Neuron (in vitro differentiated cells): ENCODE data around the gene DDIAS.
"Not testable (repeated sequence)": the region's sequence is repeated elsewhere in the genome, so short reads cannot be mapped to it uniquely, and the experiment has no call there.

Source experiments
- H2AFZ ChIP-seq: one replicate; pipeline ENCODE4 v1.6.1; 2013; ENCODE audit warnings: low read depth, mild to moderate bottlenecking, inconsistent platforms, low read length, moderate library complexity
- H3K27me3 ChIP-seq: one replicate; pipeline ENCODE4 v1.6.1; 2013; ENCODE audit warnings: low read length; ENCODE audit not compliant: insufficient read depth
- H3K36me3 ChIP-seq: one replicate; pipeline ENCODE4 v1.6.1; 2013; ENCODE audit warnings: low read length; ENCODE audit not compliant: insufficient read depth
- H3K4me1 ChIP-seq: one replicate; pipeline ENCODE4 v1.6.1; 2013; ENCODE audit warnings: low read length; ENCODE audit not compliant: insufficient read depth
- H3K4me3 ChIP-seq: 2 replicates; pipeline ENCODE4 v1.5.1; 2013; ENCODE audit warnings: mild to moderate bottlenecking, low read length, moderate library complexity
- H3K9me3 ChIP-seq: one replicate; pipeline ENCODE4 v1.6.1; 2013; ENCODE audit warnings: low read length

The DDIAS gene

DNA sequence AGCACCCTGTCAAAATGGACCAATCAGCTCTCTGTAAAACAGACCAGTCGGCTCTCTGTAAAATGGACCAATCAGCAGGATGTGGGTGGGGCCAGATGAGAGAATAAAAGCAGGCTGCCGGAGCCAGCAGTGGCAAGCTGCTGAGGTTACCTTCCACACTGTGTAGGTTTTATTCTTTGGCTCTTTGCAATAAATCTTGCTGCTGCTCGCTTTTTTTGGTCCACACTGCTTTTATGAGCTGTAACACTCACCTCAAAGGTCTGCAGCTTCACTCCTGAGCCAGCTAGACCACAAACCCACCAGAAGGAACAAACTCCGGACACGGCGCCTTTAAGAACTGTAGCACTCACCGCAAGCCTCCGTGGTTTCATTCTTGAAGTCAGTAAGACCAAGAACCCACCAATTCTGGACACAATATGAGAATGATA, 70.0 kb downstream of the DDIAS start:
- not testable (repeated sequence) for H3K36me3 ChIP-seq, H2AFZ ChIP-seq, H3K4me3 ChIP-seq, H3K27me3 ChIP-seq, H3K4me1 ChIP-seq, H3K9me3 ChIP-seq

DNA sequence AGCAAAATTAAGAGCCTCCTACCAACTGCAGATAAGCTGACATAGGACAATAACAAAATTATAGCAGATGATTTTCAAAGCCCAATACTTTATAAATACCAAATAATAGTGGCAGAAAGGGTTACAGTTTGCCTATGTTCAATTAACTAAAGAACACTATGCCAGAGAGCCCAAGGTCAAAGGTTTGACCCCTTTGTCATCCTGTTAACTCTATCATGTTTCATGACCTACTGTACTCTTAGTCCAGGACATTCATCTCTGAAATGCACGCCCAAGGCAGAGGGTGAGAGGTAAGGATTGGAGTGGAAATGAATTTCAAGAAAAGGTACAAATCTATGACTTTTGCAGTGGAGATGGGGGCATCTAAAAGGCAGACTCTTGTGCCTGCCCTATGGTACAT, 70.6 kb downstream of the DDIAS start:
- H3K4me3 ChIP-seq: no peak overlapping the region
- no peaks in the 10 kb centered on the region for H3K27me3 ChIP-seq
- no peaks in the 10 kb centered on the region for H3K4me1 ChIP-seq
- H3K9me3 ChIP-seq: no peaks in the 10 kb centered on the region
- no peak overlapping the region for H2AFZ ChIP-seq
- no peaks in the 10 kb centered on the region for H3K36me3 ChIP-seq

DNA sequence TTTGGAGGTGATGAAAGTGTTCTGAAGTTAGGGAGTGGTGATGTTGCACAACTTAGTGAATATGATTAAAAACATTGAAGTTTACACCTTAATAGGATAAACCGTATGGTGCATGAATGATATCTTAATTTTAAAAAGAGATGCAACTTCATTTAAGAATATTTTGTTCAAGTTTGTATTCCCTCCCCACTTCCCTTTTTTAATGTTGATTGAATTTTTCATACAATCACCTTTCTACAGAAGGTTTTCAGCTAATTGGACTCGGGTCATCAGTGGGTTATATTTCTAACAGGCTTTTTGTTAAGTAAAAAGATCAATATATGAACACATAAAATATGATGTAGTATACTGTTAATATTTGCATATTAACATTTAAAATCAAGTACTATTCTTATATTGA, 72.6 kb downstream of the DDIAS start:
- no peaks in the 10 kb centered on the region for H3K9me3 ChIP-seq
- no peaks in the 10 kb centered on the region for H3K36me3 ChIP-seq
- no peaks in the 10 kb centered on the region for H3K4me1 ChIP-seq
- H2AFZ ChIP-seq: no peak overlapping the region
- no peak overlapping the region for H3K4me3 ChIP-seq
- no peaks in the 10 kb centered on the region for H3K27me3 ChIP-seq

DNA sequence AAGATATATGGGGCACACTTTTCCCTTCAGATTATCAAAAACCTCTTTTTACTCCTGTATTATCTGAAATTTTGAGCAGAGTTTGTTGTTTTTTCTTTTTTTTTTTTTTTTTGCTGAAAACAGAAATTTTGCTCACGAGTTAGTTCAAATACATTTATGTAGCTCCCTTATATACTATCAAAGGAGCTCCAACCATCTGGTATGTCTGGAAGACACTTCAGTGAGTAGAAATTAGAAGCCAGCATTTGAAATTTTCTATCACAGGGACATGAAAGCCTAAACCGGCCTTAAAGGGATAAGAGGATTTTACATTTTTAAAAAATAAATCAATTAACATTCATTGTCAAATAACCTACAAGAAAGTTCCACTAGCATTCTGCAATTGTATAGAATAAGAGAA, 73.3 kb downstream of the DDIAS start:
- Histone ChIP-seq H3K9me3 (no peaks in the 10 kb centered on the region), H2AFZ (no peak overlapping the region), H3K4me1 (no peaks in the 10 kb centered on the region), H3K36me3 (no peaks in the 10 kb centered on the region), H3K27me3 (no peaks in the 10 kb centered on the region), H3K4me3 (no peak overlapping the region)

DNA sequence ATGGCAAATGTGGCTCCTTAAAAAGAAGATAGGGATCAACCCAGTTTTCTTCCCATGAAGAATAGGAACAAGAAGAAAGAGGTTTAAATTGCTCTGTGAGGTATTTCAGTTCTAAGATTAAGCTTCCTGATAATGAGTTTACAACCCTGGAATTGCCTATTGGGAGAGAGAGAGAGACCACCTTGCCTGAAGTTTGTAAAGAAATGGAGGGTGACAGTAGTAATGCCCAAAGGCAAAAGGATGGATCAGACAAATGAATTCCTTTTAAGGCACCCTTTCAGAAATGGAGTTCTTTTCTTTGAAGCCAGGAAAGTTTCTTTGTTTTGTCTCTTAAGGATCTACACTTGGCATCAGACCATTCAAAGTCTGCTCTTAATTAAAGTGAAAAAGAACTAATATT, 74.3 kb downstream of the DDIAS start:
- H3K4me1 ChIP-seq: no peaks in the 10 kb centered on the region
- H3K4me3 ChIP-seq: no peak overlapping the region
- no peaks in the 10 kb centered on the region for H3K36me3 ChIP-seq
- H3K9me3 ChIP-seq: no peaks in the 10 kb centered on the region
- no peak overlapping the region for H2AFZ ChIP-seq
- H3K27me3 ChIP-seq: no peaks in the 10 kb centered on the region

DNA sequence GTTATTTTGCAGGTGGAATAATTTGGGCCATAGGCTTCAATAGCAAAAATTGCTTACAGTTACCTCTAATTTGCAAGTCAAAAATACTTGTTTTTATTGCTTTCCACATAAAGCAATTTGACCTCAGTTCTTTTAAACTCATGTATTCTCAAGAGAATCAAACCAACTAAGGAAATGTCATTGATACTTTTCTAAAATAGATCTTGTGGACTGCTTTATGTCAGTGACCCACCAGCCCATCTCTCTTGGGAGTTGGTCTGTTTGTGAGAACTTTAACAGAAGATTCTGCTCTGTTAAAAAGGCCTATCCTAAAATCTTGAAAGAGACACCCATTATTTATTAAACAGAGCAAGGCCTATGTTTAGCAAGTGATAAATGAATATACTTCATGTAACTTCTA, 75.2 kb downstream of the DDIAS start:
- Histone ChIP-seq H3K4me1 (no peaks in the 10 kb centered on the region), H3K27me3 (no peaks in the 10 kb centered on the region), H3K4me3 (no peak overlapping the region), H3K9me3 (no peaks in the 10 kb centered on the region), H2AFZ (no peak overlapping the region), H3K36me3 (no peaks in the 10 kb centered on the region)

DNA sequence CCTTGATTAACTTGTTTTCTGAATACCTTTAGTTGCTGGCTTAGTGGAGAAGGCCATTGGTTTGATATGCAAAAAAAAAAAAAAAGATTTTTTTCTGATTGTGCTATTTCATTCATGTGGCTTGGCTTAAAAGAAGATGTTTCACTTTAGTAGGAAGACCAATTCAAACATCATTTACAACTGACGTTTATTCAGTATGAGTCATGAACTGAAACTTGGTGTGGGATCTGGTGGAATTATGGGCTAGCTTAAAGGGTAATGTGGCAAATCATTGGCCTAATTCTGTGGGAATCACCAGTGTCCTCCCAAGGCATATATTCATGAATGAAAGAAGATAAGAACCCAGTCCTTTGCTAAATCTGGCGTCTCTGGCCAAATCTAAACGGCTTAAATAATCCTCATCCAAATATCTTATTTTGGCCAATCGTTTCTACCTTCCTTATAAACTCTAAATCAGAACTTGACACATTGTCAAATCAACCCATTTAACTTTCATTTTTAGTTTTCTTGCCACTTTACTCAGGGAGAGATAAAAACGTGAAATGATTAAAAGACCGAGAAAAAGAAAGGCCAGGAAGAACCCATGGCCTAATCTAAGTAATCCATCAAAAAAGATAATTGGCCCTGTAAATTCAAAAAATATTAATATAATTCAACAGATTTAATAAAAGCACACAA, 77.0 kb downstream of the DDIAS start:
- H3K9me3 ChIP-seq: no peaks in the 10 kb centered on the region
- no peaks in the 10 kb centered on the region for H3K4me1 ChIP-seq
- no peak overlapping the region for H2AFZ ChIP-seq
- H3K27me3 ChIP-seq: no peaks in the 10 kb centered on the region
- H3K4me3 ChIP-seq: no peak overlapping the region
- H3K36me3 ChIP-seq: no peaks in the 10 kb centered on the region

DNA sequence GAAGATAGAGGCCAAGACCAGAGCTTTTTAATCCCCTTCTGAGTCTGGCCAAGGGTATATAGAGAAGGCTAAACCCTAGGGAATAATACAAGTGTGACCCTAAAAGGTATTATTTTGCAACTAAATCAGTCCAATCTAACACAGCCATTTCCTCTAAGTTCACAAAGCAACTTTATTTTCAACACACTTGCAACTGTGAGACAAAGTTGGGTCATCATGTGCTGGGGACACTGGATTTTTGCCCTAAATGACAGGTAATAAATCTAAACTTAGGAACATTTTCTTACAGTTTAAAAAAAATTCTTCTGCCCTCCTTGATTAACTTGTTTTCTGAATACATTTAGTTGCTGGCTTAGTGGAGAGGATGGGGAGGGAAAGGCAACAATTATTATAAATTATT, 78.3 kb downstream of the DDIAS start:
- H3K4me1 ChIP-seq: no peaks in the 10 kb centered on the region
- no peak overlapping the region for H2AFZ ChIP-seq
- H3K4me3 ChIP-seq: no peak overlapping the region
- H3K36me3 ChIP-seq: peaks cover 4% of the 10 kb centered on the region
- no peaks in the 10 kb centered on the region for H3K27me3 ChIP-seq
- H3K9me3 ChIP-seq: peaks cover 3% of the 10 kb centered on the region

DNA sequence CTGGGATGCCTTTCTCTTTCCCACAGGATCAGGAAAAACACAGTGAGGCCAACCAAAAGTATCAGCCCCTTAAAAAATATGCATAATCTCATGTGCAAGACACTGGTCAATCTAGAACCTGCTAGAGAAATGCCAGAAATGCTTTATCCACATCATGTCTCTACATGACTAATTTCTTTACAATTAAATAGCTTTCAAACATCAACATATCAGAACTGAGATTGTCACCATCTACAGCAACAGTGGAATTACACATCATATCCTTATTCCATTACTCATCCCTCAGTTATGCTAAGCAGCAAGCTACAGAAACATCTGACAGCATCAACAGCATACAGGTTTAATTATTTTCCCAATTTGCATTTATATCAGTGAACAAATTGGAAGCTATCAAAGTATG, 78.8 kb downstream of the DDIAS start:
- no peak overlapping the region for H2AFZ ChIP-seq
- no peaks in the 10 kb centered on the region for H3K4me1 ChIP-seq
- H3K36me3 ChIP-seq: peaks cover 4% of the 10 kb centered on the region
- H3K27me3 ChIP-seq: no peaks in the 10 kb centered on the region
- peaks cover 3% of the 10 kb centered on the region for H3K9me3 ChIP-seq
- no peak overlapping the region for H3K4me3 ChIP-seq

DNA sequence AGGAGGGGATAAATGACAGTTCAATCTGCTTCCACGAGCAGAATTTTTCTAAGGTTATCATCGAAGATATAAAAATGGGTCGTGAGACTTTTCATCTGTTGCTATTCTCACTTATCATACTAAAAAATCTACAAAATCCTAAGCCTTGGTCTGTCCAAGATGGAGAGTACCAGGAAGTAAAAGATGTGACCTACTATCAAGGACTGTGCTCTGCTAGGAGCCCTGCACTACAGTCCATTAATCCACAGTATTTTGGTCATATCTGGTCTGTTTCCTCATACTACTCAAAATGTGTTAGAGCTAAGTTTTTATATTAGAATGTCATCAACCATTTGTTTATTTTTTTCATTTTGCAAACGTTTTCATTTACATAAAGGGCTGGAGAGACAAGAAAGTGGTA, 79.4 kb downstream of the DDIAS start:
- no peaks in the 10 kb centered on the region for H3K27me3 ChIP-seq

DNA sequence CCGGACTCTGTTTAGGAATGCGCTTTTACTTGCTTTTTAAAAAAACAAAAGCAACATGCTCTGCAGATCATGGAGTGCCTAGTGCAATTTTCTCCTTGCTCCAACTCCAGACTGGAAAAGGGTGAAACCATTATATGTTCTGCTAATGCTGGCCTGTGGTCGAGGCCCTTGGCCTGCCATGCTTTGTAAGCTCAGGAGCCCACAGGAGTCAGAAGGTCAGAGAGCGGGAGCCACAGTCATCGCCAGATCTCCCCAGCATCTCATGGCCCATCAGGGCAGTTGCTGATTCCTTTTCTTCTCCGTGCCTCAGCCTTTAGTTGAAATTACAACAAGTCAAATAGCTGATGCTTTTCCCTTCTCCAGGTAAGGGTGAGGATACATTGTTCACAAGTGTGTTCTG, 80.3 kb downstream of the DDIAS start:
- no peaks in the 10 kb centered on the region for H3K27me3 ChIP-seq
- H3K36me3 ChIP-seq: peaks cover 4% of the 10 kb centered on the region
- no peak overlapping the region for H3K4me3 ChIP-seq
- no peaks in the 10 kb centered on the region for H3K4me1 ChIP-seq
- H3K9me3 ChIP-seq: peaks cover 3% of the 10 kb centered on the region
- no peak overlapping the region for H2AFZ ChIP-seq

More for the DNA sequence above, 79.4 kb downstream of the DDIAS start:
- Histone ChIP-seq H2AFZ (no peak overlapping the region), H3K36me3 (peaks cover 4% of the 10 kb centered on the region), H3K4me3 (no peak overlapping the region), H3K9me3 (peaks cover 3% of the 10 kb centered on the region), H3K4me1 (no peaks in the 10 kb centered on the region)
